ENCODE data around the gene PPM1D.

DNA sequence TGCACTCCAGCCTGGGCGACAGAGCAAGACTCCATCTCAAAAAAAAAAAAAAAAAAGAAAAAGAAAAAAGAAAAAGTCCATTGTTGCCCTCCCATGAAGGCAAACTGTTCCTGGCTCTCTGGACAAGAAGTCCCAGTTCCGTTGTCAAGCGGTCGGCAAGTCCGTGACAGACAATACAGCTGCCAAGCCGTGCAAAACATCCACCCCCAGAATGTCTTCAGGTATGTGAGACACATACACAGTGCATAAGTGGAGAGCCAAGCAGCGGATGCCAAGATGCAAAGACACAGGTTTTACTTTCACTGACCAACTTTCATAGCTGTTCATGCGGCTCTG, 40.4 kb upstream of the PPM1D start:
- TF ChIP-seq CTCF (IDR thresholded peaks at IDR 0.05; ENCODE audit: insufficient read depth, low read length, poor library complexity, severe bottlenecking): no peak
- no peak for TF ChIP-seq EZH2phosphoT487 (conservative IDR thresholded peaks at IDR 0.05; ENCODE audit: low read length)
